Neural progenitor cell (in vitro differentiated cells): ENCODE results near the gene SLC25A11.

ENCODE experiments used
- EZH2phosphoT487 ChIP-seq: fragments of 200-600 bp; sonication (generic); IDR thresholded peaks from 2 replicates; pipeline ENCODE4 v1.6.1; 2017; ENCODE audit warnings: antibody characterized with exemption
- TF ChIP-seq, protein P1 (sequence below): fragments of 200-600 bp; sonication (generic); IDR thresholded peaks from 2 replicates; pipeline ENCODE4 v1.5.1; 2017; ENCODE audit warnings: antibody characterized with exemption, mild to moderate bottlenecking

DNA sequence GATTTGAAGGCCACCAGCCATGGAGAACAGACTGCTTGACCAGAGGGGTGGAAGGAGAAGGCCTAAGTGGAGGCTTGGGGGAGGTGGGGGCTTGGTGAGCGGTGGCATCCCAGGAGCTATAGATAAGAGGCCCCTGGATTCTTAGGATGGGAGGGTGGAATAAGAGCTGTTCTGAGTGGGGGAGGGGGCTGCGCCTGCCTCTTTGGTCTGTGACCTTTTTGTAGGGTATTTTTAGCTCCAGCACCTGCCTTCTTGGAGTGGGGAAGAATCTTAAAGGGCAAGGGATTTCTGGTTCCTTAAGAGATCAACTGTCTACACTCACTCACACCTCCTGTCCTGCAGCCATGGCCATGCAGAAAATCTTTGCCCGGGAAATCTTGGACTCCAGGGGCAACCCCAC, 11.6 kb upstream of the SLC25A11 start:
- no peak for TF ChIP-seq EZH2phosphoT487
- TF ChIP-seq, protein P1, sequence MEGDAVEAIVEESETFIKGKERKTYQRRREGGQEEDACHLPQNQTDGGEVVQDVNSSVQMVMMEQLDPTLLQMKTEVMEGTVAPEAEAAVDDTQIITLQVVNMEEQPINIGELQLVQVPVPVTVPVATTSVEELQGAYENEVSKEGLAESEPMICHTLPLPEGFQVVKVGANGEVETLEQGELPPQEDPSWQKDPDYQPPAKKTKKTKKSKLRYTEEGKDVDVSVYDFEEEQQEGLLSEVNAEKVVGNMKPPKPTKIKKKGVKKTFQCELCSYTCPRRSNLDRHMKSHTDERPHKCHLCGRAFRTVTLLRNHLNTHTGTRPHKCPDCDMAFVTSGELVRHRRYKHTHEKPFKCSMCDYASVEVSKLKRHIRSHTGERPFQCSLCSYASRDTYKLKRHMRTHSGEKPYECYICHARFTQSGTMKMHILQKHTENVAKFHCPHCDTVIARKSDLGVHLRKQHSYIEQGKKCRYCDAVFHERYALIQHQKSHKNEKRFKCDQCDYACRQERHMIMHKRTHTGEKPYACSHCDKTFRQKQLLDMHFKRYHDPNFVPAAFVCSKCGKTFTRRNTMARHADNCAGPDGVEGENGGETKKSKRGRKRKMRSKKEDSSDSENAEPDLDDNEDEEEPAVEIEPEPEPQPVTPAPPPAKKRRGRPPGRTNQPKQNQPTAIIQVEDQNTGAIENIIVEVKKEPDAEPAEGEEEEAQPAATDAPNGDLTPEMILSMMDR = no peak
